ENCODE measurements around the gene TSHZ3.
A peak's percentile ranks its signal among the peaks of the same experiment; 100 is the strongest.

Gene TSHZ3

GRCh38 chr19:31349160-31349881, at the start of gene TSHZ3:
TSS of gene TSHZ3 (minus strand) at chr19:31349436. CDS start at chr19:31349219, 217 bp downstream.
- no peak for DNase-seq (ENCODE audit: low spot score)

DNA sequence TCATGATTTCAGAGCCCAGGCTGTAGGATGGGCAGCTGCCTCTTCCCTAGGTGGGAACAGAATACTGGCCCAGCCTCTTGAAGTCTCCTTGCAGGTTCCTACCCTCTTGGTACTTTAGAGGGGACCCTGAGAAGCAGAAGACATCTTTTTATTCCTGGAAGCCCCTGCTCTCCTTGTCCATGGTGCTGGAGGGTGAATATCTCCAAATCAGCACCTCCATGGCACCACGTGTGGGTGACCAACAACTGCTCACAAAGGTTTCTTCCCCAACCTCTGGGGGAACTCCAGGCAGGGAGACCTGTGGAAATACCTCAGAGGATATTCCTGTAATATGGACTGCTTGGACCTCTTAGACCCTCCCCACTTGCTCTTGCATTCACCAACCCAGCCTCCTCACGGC, 48.1 kb upstream of the TSHZ3 start:
- no peak for DNase-seq (ENCODE audit: low spot score)

- no peak for DNase-seq (ENCODE audit: low spot score)
Measured at GRCh38 chr19:31392464-31392863, 43.2 kb upstream of the TSHZ3 start.

DNA sequence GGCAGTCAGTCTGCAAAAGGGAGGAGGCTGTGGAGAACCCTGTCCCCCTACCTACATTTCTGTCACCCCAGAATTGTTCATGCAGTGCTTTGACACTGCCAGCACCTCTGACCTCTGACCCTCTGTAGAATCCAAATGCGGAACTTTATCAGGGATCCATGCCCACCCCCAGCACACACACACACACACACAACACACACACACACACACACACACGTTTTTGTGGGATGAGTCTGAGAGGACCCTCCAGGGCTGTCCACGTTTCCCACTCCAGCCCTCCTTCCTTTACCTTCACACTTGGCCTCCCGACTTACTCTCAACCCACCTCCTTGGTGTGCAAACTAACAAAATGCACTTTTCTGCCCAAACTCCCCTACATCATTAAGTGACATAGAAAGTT, 42.3 kb upstream of the TSHZ3 start:
- no peak for DNase-seq (ENCODE audit: low spot score)

DNA sequence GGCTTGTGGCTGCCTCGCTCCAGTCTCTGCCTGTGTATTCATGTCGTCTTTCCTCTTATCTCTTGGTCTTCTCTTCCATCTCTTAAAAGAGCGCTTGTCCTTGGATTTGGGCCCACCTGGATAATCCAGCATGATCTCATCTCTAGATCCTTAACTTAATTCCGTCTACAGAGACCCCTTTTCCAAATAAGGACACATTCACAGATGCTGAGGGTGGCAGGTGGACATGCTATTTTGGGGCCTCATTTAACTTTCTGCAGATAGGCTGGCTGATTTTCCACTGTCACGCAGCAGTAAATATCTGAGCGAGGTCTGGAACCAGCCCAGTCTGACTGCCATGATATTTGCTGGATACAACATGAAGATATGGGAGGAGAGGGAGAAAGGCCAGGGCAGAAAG, 41.5 kb upstream of the TSHZ3 start:
- no peak for DNase-seq (ENCODE audit: low spot score)

DNA sequence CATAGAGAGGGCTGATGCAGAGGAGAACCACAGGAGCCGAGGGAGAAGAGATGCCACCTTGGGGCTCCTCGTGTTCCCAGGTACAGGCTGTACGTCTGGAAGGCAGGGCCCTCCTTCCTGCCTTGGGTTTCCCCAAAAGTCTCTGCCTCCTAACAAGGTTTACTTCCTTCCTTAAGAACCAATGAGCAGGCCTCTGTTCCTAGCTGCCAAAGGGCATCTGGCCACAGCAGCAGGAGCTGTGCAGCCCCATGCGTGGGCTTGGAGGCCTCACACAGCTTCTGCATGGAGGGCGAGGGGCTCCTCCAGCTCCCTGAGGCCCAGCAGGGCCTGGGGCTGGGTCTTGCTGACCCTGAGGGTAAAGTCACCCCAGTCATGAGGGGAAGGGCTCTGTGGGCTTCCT, 40.6 kb upstream of the TSHZ3 start:
- DNase-seq (ENCODE audit: low spot score): no peak

DNA sequence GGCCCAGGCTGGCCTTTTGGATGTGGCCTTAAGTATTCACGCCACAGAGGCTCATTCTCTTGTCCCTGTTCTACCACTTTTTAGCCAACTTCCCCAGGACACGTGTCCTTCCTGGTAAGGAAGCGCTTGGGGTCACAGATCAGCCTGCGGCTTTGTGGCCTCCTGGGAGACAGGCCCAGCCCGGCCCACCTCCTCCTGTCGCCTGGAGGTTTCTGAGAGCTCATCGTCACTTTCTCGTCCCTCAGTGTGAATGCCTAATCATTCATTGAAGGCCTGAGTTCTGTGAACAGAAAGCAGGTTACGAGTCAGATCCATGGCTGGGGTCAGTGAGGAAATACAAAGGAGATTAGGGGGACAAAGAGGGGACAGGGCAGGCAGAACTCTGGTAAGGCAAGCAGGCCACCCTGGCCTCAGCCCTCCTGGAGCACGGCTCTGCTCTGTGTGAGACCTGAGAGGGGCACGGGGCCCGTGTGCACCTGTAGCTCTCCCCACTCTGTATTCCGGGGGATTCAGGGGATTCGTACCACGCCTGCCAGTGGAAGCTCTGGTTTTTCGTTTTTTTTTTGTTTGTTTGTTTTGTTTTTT, 38.6 kb upstream of the TSHZ3 start:
- no peak for DNase-seq (ENCODE audit: low spot score)

DNA sequence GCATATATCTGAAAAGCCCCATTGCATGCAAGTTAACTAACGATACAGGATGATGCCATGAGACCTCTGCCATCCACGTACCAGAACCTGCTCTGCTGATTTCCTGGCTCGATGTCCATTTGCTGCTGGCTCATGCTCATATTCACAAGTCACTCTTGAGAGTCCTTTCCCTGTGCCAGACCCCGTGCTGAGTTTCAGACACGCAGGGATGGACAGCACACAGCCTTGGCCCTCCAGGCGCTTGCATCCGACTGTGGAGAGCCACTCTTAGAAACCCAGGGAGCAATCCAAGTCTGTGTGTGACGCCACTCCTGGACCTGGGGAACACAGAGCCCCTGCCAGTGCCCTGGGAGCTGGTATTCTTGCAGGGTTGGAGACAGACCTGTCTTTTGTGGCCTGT, 37.6 kb upstream of the TSHZ3 start:
- no peak for DNase-seq (ENCODE audit: low spot score)

DNA sequence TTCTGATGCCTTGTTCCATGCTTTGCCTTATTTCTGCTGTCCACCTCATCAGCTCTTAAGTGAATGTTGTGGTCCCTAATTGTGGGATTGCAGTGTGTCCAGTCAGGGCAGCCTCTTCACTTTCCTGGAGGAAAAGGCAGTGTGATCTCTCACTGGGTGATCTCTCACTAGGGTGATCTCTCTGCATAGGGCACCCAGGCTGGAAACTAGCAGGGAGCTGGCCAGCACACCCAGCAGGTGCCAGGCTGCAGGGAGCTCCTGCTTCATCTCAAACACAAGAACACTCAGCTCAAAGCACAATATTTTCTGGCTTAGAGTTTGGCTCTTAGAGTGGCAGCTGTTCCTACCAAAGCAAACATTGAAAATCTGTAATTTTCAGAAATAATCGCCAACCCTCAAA, 36.5 kb upstream of the TSHZ3 start:
- no peak for DNase-seq (ENCODE audit: low spot score)

DNA sequence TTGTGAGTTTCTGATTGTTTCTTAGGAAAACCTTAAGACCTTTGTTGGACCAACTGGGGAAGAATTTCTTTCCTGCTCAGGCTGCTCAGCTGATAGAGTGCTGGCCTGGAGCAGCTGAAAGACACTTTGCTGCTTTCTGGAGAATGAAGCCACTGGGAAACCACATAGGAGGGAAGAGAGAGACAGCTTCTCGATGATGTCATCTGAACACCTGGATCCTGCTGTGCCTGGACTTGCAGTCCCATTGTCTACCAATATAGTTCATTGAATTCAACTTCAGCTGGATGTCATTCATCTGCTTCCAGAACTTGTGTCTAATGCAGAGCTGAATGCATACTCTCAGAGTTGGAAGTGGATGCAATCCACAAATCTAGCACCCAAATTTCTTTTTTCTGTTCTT, 34.3 kb upstream of the TSHZ3 start:
- no peak for DNase-seq (ENCODE audit: low spot score)

DNA sequence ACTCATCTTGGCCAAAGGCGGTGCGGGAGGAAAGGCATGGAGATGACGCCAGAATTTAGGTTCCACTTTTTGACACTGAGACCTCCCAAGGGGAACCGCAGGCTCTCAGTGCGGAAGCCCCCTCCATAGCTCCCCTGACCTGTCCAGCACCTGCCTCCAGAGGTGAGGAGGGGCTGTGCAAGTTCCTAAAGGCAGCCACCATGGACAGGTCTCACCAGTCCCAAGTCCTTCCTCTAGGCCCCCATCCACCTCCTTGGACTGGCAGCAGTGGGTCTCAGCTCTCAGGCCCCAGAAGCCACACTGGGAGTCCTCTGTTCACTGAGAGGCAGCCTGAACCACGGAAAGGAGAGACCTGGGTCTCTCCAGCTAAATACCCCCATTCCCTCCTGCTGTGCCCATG, 31.6 kb upstream of the TSHZ3 start:
- no peak for DNase-seq (ENCODE audit: low spot score)

DNA sequence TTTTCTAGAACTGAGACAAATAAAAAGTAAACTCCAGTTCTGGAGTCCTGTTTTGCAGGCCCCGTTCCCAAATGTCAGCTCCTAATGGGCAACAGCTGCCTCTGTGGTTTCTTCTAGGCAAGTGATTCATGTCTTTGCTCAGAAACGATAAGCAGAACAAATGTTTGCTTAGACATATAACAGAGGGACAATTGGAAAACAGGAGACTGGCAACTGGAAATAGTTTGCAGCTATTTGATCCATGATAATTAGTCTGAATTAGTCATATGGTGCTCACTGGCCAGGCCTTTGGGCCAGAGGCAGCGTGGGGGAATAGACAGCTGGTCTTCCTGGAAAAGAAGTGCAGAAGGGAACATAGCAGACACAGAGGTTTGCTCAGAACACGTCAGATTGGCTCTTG, 29.2 kb upstream of the TSHZ3 start:
- no peak for DNase-seq (ENCODE audit: low spot score)

DNA sequence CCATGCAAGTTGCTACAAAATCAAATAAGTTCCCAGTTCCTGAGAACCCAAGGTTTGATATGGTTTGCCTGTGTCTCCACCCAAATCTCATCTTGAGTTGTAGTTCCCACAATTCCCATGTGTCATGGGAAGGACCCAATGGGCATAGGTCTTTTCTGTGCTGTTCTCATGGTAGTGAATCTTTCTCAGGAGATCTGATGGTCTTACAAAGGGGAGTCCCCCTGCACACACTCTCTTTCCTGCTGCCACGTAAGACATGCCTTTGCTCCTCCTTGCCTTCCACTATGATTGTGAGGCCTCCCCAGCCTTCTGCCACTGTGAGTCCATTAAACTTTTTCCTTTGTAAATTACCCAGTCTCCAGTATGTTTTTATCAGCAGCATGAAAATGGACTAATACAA, 28.5 kb upstream of the TSHZ3 start:
- DNase-seq (ENCODE audit: low spot score): no peak

DNA sequence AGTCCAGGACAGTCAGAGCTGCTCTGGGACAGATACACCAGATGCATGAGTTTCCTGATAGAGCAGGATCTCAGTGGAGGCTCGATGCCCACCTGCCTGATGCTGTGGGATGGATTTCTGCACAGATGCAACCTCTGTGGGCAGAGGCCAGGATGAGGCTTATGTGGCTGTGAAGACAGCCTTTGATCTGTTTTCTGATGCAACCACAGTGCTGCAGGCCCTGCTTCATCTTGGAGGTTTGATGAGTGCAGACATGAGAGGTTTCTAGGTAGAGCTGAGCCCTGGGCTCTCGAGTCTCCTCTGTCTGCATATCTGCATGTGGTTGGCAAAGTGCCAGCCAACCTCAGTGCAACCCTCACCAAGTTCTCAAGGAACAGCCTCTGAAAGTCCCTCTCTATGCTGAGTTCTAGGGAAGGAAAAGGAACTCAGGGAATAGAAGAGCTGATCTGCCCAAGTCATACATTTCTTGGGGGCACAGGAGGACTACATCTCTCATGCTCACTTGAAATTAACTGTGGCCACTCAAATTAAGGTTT, 23.1 kb upstream of the TSHZ3 start:
- no peak for DNase-seq (ENCODE audit: low spot score)

GRCh38 chr19:31370216-31370615, 21.0 kb upstream of the TSHZ3 start:
- no peak for DNase-seq (ENCODE audit: low spot score)

GRCh38 chr19:31364963-31365362, 15.7 kb upstream of the TSHZ3 start:
- DNase-seq (ENCODE audit: low spot score): no peak

GRCh38 chr19:31361728-31362127, 12.5 kb upstream of the TSHZ3 start:
- no peak for DNase-seq (ENCODE audit: low spot score)

- no peak for DNase-seq (ENCODE audit: low spot score)
Measured at GRCh38 chr19:31357315-31357673, 8.1 kb upstream of the TSHZ3 start.

- DNase-seq (ENCODE audit: low spot score): peak; percentile 22
Measured at GRCh38 chr19:31356587-31357314, 7.5 kb upstream of the TSHZ3 start.

DNA sequence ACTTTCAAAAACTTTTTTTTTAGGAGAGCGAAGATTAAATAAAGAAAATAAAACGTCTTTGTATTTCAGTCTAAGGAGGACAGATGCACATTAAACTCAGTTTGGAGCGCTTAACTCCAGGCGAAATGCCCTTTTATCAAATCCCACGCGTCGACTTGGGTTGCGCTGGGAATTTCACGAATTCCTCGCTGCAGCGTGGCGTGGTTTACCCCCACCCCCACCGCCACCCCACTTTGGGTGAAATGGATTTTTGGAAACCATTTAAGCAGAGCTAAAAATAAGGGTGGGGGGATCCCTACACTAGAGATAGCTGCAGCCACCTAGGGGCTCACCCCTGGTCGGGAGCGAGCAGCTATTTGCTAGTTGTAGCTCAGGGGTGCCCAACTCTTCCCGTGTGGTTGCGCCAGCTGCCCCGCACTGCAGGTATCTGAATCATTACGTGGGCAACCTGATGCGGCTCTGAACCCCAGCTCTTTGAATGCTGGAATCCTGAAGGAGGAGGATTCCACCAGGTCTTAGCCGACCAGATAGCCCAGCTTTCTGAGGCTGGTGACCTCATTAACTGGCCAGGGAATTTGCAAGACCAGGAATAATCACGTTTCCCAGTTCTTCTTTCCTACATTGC, 6.5 kb upstream of the TSHZ3 start:
- no peak for DNase-seq (ENCODE audit: low spot score)

DNA sequence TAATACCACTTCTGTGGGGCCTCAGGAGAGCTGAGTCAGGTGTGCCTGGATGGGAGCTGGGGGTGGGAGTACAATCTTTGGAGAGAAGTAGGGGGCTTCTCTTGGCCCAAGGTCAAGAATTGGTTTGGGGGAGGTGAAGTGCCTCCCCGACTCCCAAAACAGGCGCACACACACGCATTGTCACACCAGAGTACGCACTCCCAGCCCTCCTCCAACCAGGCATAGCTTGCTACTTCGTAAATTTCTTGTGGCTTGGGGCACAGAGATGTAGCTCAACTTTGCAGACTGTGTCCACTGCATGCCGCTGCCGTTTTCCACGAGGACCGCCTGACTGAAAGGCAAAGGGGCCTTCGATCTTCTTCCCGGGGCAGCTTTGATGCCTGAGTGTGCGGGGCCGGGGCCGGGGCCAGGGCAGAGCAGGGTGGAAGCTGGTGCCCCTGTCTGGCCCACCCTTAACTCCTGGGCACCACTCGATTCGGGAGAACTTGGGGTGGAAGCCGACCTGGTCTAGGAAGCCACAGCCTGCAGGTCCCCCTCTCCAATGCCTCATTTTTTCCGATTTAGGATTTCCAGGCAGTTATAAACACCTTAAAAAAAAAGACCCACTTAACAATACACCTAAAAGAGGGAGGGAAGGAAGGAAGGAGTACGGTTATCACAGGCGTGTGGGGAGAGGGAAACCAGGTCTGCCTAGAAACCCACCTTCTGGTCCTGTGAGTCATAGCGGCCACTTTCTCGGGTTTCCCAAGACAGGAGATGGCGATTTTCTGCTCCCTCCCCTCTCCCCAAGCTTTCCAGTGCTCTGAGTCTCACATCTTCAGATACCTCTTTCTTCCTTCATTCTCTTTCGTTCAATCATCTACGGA, 5.8 kb upstream of the TSHZ3 start:
- no peak for DNase-seq (ENCODE audit: low spot score)

DNA sequence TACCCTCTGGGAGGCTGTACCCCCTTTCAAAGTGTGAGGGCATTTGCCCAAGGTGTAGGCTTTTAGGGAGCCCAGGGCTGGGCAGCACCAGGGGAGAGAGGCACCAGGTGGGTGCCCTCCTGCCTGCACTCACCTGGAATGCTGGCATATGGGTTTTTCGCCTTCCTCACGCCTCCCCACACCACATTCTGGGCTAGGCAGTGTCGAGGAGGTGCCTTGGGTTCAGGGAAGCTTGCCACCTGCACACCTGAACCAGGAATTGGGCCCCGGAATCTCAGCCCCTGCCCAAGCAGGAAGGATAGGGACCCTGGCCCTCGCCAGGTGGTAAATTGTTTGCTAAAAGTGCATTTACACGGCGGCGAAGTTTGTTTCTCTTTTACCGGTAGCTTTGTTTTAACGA, 5.1 kb upstream of the TSHZ3 start:
- no peak for DNase-seq (ENCODE audit: low spot score)

Measured in germinal center (tissue), 1 donor.